Fibroblast of upper back skin (primary cell): ENCODE measurements around the gene RNU6-7.

Source experiments
- DNase-seq: peaks from one replicate; pipeline ENCODE4 v3.0.0-alpha.2; 2013

The RNU6-7 gene

DNA sequence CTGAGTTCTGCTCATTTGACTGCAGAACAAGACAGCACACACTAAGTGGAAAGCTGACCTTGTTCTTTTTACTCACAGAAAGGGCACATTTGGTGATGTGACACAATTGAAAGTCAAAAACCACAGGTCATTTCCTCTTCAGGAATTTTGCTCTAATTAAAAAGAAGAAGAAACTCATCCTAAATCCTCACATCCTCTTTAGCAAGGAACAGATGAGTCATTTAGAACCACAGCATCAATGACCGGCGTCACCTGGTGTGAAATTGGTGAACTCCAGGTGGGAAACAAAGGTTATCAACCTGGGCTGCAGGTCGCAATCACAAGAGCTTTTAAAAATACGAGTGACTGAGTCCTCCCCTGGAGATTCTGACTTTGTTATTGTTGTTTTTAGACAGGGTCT is 4.1 kb downstream of the RNU6-7 start:
- no peak for DNase-seq

DNA sequence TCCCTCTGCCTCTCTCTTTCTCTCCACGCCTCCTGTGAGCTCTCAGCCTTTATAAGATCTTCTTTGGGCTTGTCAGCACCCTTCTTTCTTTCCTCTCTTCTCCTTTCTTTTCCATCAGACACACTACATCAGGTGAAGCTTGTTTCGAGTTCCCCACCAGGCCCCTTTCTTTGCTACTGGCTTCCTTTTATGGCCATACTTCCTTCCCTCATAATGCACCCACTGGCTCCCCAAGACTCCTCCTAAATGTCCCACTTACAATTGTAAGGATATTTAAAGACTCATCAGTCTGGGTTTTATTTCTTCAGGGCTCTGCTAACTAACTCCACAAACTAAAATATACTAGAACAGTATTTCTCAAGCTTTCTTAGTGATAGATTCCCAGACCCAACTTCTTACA is 4.7 kb downstream of the RNU6-7 start:
- no peak for DNase-seq

DNA sequence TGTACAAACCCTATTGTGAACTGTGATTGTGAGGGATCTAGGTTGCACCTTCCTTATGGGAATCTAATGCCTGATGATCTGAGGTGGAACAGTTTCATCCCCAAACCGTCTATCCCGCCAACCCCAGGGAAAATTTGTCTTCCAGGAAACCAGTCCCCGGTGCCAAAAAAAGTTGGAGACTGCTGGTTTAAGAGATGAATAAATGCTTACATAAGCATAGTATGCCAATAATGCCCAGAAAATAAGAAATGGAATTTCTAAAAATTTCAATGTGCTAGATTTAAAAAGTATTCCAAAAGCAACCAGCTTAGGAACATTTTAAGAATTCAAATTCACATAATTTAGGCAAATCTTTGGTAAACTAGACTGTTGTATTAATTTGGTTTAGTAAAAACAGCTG is 6.6 kb downstream of the RNU6-7 start:
- DNase-seq: no peak

DNA sequence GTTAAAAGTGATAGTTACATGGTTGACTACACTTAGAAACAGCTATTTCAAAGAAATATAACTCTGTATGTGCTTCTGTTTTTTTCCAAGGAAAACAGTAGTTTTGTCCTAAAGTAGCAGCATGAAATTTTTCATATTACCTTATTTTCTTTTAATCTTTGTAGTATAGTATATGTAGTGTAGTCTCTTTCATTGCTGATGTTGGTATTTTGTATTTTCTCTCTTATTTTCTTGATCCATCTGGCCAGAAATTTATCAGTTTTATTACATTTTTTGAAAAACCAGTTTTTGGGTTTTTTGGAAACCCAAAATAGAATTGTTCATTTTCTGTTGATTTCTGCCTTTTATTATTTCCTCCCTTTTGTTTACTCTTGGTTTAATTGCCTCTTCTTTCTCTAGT is 7.6 kb downstream of the RNU6-7 start:
- no peak for DNase-seq

DNA sequence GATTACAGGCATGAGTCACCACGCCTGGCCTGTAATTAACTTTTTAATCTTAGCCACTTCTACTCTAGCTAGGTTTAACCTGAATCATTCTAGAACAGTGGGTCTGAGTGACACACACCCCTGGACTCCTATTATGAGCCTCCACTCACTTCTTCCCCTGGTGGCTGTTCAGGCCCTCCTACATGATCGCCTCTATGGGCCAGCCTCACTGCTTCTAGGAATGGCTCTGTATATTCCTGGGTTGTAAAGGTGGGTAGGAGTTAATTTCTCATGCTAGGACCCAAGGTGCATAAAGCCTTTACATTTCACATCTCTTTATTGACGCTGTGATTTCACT is 9.2 kb downstream of the RNU6-7 start:
- no peak for DNase-seq

DNA sequence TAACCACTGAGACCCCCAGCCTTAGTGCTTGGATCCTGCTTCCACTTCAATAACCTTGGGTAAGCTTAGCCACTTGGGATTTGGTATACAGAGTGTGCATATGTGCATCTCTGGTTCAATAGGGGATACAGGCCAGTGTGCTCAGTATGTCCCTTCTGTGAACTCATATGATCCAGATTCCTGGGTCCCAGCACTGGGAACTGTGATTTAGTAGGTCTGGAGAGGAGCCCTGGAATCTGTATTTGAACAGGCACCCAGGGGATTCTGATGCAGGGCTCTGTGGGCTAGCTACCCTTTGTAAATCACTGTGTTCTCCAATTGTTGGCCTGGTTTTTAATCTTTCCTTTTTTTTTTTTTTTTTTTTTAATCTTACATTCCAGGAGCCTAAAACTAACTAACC is 11.0 kb downstream of the RNU6-7 start:
- DNase-seq: no peak

DNA sequence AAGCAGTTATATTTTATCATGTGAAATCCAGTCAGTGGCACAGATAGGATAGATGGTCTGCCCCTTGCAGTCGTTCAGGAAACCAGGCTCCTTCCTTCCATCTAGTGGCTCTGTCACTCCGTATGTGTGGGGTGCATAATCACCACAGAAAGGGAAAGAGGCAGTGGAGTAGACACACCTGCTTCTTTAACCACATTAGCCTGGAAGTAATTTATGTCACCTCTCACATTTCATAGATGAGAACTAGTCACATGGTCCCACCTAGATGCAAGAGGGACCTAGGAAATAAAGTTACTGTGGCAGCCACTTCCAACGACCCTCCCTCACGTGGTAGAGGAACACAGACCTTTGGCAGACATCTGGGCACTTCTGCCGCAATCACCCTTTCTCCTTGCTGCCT is 15.5 kb downstream of the RNU6-7 start:
- DNase-seq: no peak

DNA sequence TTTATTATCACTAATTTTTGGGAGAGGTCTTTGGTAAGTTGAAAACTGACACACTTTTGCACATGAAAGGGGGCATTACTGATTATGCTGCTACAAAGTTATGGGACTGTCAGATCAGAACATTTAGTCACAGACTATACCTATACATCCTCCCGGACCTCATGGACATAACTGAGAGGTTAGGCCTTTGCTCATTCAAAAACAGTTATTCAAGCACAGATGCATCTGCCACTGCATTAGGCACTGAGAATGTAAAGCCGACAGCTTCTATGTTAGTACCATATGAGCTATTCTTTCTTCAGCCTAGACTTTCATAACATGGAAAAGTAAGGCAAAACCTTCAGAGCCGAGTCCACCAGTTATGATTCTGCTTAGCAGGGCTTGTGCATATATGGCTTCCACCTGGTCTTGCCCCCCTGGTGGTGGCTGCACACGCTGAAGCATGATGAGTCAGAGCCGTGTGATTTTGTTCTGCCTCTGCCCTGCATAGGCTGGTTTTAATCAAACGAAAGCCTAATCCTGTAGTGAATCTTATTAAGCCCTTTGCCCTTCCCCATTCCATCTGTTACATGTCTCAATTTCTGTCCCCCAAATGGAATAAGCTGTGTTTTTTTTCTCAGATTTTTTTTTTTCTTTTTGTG is 23.0 kb downstream of the RNU6-7 start:
- DNase-seq: peak; percentile 85

DNA sequence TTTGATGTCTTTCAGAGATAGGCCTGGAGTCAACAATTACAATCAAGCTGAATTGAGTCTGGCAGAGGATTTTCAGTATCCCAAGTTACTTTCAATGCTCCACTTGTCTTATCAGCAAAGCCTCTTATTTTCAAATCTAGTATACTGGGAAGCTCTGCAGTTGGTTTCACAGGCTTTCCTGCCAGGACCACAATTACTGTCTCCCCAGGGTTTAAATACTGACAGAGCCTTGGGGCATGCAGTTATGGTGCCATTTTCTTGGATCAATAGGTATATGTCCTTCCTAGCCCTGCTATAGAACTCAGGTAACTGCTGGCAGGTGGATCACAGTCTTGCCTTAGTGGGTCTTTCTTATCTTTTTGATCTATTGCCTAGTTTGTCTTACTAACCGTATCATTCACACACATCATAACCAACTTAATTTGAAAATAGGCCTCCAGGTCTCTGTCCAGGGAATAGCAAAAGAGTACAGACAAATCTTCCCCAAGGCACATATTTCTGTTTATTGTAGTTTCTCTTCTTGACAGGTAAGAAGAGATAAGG is 23.6 kb downstream of the RNU6-7 start:
- DNase-seq: no peak

DNA sequence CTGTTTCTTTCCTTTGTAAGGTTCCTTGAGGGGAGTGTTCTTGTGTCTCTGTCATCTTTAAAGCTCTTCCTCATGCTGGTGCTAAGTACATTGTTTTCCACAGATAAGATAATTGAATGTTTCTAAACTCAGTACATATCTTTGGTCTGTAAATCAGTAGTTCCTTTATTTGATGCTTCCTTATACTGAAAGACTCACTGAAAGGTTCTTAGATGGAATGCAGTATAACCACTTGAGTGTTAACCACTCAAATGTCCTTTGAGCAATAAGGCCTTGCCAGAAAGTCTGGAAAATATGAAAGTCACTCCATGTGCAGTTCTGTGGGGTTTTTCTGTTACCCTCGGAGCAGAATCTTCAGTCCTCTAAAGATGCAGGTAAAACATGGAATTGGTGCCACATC is 24.2 kb downstream of the RNU6-7 start:
- DNase-seq: peak; percentile 40

DNA sequence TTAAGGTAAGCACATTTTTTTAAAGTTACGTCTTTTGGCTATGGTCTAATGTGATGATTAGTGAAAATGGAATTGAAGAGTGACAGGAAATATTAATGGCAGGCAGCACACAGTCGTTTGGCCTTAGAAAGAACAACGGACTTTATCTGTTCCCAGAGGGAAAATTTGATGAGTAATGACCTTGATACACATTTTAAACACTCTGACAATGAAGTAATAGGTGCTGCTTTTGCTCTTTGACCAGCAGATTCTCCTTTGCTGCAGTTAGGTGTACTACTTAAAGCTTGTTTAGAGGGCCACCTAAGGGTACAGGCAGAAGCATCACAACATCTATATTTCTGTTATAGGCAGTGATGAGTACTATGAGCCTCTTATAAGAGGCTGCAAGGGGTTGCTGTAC is 28.3 kb downstream of the RNU6-7 start:
- peak; percentile 88 for DNase-seq

DNA sequence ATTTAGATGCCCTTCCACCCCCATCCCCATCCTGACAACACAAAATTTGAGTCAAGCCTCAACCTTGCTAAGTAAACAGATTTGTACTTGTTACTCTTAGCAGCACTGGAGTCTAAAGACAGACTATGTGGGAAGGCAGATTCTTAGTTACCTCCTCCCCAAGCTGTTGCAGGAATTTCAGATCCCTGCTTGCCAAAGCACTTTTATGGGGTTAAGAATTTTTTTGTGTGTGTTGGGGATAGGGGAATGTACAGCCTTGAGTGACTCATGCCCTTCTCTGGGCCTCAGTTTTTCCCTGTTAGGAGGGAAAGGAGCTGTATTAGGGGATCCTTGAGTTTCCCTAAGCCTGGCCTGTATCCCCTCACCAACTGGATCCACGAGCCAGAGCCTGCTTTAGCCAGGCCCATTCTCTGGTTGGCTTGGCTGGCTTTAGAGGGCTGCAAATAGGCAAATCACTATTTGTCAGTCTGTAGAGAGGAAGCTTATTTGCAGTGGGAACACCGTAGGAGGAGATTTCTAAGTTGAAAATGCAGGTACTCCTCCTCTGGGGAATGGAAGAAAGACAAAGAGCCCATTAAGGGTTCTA is 28.9 kb downstream of the RNU6-7 start:
- DNase-seq: peak; percentile 93

DNA sequence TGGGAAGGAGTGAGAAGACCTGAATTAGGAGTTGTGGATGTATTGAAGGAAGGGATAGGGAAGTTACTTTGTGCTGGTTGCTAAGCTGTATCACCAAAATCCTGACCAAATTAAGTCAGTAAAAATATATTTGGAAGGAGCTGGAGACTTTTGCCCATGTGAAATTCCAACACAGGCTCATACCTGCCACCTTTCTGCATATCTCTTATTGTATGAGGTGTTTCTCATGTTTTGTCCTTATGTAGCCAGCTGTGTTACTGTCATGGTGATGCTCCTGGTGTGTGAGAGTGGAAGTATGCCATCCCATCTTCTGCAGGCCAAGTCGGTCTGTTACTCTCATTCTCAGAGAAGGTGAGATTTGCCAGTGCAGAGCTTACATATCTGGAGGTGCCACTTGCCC is 30.6 kb downstream of the RNU6-7 start:
- DNase-seq: no peak

DNA sequence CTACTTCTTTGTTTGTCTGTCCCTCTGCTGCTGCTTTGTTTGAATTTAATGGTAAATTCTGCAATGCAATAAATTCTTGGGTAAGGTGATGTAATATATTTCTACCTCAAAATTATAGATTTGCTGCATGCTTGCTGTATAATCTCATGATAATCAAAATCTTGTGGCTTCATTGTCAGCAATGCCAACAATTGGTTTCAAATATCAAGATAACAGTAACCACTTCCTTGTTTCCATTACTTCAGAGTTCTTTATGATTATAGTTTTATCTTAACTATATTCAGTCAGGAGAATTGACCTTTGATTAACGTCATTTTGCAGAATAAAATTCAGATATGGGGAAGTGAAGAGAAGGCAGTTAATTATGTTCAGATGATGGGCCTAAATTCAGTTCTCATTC is 31.4 kb downstream of the RNU6-7 start:
- DNase-seq: peak; percentile 34

DNA sequence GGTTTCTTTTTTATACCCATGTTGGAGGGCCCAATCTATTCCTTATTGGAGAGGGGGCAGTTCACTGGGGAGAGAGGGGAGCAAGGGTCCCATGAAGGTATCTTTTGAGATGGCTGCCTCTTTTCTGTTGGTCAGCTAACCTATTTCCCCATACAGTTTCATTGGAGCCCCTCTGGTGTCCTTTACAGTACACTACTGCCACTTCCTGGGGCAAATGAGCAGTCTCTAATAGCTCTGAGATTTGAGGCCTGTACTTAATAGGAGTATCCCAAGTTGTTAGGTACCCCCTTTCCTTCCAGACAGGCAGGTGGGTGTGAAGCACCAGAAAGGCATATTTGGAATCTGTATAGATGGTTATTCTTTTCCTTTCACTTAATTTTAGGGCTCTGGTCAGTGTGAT is 42.6 kb downstream of the RNU6-7 start:
- DNase-seq: peak; percentile 29

DNA sequence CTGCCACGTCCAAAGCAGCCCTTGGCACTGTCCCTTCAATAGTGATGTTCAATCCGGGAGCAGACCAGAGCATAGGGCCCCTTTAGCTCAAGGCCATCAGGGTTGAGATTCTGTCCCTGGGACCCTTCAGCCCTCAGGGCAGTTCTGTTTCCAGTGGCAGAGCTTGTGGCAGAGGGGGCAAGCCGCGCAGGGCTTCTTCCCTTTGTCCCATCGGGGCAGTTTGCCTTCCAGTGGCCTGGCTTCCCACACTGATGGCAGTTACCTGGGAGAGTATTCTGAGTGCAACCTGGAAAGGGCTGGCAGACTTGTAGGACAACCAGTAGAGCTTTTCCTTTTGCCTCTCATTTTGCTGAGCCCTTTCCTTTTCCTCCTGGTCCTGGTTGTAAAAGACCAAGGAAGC is 44.9 kb downstream of the RNU6-7 start:
- no peak for DNase-seq

DNA sequence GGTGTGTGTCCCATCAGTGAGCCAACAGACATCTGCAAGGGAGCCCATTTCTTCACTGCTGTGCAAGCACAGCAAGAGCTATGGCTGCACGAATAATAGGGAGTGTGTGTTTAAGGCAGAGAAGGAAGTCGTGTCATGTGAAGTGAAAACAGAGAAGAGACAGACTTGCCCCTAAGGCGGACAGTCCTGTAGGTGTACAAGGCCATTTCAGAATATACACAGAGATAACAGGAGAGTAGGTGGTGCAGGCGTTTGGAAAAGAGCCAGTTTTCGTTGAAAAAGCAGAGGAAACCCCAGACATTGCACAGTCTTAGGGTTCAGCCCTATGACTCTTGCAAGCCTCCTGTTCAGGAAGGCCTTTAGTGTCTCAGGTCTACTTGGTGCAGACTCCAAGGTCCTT is 47.5 kb downstream of the RNU6-7 start:
- DNase-seq: no peak

DNA sequence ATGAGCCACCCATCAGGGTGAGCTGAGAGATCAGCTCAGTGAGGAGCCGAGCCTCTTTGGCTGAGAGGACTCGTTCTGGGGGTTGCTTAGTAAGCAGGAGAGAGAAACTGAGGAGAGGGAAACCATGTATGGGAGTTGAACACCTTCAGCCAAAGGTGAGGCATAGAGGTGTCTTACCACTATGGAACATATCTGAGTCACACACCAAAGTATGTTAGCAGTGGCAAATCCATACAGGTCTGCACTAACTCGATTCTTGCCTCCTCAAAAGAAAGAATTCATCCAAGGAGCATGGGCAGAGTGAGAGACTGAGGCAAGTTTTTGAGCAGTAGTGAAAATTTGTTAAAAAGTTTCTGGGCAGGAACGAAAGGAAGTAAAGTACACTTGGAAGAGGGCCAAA is 47.9 kb downstream of the RNU6-7 start:
- no peak for DNase-seq

DNA sequence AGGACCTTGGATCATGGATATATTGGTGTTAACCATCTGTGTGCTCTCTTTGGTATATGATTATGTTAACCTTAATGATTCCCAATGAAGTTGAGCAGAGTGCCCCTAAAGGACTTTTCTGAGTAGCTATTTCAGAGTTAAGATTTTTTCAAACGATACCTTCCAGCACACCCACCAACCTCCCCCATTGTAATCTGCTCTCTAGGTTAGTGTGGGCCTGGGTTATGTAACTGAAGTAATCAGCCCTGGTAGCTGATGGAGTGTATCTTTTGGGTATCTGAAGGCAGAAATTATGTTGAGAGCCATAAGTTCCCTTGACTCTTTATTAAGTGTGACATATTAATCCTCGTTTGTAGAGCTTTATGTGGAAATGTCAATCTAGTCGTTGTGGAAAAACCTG is 48.8 kb downstream of the RNU6-7 start:
- DNase-seq: no peak

DNA sequence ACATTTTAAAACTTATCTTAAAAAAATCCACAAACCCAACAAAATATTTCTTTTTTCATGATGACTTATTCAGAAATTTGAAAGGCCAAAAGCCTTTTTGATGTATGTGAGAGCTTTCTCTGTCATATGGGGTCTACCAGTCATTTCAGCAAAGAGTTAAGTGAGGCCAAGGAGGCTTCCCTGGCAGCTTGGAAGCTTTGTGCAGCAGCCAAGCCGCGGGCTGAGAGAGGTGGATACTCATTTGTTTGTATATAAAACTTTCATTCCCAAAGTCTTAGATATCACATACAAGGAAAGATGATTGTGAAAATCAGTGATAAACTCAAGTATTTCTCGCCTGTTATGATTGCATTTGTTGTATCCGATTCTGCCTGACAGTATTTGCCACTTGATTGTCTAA is 49.7 kb downstream of the RNU6-7 start:
- DNase-seq: no peak
